ENCODE data around the gene OSGEP.

OSGEP gene

DNA sequence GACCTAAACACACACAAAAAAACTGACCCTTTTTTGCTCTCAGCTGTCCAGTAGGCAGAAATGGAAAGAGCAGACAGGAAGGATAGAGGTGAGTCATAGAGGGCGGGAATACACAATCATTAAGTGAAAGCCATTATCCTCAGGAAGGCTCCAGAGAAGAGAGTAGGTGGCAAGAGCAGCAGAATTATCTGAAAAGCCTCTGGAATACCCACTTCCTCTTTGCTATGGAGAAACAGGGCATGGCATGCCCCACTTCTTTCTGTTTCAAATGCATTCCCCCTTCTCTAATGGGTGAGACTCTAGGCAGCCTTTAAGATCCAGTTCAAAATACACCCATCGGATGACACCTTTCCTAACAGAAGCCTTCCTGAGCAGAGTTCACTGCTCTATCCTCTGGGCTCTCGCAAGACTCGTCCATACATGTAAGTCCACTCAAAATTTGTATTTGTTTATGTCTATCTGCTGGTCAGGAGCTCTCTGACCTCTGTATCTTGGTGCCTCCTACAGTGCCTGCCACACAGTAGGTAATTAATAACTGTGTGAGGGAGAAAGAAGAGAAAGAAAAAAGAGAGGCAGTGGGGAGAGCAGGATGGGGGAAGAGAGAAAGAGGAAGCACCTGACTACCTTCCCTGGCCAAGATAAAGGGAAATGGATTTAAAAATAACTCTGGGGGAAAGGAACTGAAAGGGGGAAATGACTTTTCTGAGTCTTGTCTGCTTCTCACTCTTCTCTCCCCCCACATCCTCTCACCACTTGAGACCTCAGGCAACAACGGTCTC, 27.2 kb downstream of the OSGEP start:
- TF ChIP-seq, protein P1, sequence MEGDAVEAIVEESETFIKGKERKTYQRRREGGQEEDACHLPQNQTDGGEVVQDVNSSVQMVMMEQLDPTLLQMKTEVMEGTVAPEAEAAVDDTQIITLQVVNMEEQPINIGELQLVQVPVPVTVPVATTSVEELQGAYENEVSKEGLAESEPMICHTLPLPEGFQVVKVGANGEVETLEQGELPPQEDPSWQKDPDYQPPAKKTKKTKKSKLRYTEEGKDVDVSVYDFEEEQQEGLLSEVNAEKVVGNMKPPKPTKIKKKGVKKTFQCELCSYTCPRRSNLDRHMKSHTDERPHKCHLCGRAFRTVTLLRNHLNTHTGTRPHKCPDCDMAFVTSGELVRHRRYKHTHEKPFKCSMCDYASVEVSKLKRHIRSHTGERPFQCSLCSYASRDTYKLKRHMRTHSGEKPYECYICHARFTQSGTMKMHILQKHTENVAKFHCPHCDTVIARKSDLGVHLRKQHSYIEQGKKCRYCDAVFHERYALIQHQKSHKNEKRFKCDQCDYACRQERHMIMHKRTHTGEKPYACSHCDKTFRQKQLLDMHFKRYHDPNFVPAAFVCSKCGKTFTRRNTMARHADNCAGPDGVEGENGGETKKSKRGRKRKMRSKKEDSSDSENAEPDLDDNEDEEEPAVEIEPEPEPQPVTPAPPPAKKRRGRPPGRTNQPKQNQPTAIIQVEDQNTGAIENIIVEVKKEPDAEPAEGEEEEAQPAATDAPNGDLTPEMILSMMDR (conservative IDR thresholded peaks at IDR 0.05), result no peak
- H3K27ac ChIP-seq, result no peak overlapping the region

DNA sequence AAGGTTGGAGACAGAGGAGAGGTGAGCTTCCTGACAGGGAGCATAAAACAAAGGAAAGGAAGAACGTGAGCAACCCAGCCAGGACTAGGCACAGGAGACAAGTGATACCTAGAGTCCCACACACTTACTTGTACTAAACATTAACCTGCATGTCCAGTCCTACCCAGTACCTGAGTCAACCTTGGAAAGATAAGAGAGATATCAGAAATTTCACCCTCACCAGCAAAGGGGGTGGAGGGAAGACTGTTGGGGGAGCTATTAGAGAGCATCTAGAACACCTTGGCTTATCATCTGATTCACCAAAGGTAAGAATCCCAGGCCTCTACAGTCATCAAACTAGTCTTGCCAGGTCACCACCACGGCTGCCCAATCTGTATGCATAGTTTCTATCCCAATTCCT, 29.8 kb downstream of the OSGEP start:
- TF ChIP-seq, protein P1 (conservative IDR thresholded peaks at IDR 0.05), result no peak
- no peak overlapping the region for H3K27ac ChIP-seq

DNA sequence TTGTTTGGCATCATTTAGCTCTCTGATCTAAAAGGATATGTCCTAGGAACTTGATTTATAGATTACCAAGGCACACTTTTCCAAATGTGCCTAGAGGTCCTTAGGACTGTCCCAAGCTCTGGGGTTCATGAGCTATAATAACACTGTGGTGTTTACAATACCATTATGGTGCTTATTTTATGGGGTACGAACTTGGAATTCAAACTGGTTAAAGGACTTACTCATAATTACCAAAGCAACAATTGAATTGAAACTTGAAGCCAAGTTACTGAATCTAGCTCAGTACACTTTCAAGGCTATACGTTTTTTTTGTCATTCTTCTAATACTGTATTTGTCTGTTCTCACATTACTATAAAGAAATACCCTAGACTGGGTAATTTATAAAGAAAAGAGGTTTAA, 31.7 kb downstream of the OSGEP start:
- H3K27ac ChIP-seq, result no peak overlapping the region
- TF ChIP-seq, protein P1 (conservative IDR thresholded peaks at IDR 0.05), result no peak

DNA sequence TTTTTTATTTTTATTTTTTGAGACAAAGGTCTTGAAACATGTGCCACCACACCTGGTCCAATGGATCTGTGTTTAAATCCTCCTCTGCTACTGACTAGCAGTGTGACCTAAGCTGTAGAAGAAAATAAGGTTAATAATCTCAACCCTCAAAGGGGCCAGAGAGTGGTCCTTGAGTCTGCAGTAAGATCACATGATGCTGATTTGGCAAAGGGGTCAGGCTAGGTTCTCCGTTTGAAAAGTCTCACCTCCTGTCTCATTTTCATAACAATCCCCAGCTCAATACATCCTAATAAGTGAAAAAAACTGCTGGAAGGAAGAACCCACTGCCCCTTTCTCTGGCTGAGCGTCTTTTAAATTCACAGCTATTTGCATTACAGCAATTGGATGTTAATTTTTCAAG, 33.3 kb downstream of the OSGEP start:
- TF ChIP-seq, protein P1 (conservative IDR thresholded peaks at IDR 0.05), result no peak
- no peak overlapping the region for H3K27ac ChIP-seq

DNA sequence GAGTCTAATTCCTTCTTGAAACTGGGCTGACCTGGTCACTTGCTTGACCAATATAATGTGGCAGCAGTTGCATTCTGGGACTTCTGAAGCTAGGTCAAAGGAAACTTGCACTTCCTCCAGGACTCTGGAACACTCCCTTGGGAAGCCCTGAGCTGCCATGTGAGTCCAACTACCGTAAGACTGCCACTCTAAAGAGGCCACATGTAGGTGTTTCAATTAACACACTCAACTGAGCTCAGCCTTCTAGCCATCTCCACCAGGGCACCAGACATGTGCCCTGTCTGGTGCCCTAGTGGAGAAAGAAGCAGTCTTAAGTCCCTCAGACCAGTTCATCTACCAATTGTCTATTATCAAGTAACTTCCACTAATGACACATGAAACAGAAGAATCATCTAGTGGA, 35.2 kb downstream of the OSGEP start:
- H3K27ac ChIP-seq, result no peak overlapping the region
- TF ChIP-seq, protein P1 (conservative IDR thresholded peaks at IDR 0.05), result no peak

DNA sequence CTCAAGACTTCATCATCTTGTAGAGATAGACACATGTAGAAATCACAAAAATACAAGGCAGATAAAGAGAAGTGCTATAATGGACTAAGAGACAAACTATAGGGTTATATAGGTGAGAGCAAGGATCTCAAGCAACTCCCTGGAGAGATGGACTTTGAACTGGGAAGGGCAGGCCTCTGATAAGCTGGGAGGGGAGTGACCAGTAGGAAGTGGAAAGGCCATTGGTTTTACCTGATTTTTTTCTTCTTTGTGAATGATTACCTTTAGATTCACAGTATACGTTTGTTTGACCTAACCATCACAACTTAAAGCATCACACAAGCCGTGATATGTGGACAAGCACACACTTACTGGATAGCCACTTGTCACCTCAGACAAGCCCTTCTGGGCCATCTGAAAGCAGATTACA, 36.1 kb downstream of the OSGEP start:
- TF ChIP-seq, protein P1 (conservative IDR thresholded peaks at IDR 0.05), result no peak
- H3K27ac ChIP-seq, result no peak overlapping the region

DNA sequence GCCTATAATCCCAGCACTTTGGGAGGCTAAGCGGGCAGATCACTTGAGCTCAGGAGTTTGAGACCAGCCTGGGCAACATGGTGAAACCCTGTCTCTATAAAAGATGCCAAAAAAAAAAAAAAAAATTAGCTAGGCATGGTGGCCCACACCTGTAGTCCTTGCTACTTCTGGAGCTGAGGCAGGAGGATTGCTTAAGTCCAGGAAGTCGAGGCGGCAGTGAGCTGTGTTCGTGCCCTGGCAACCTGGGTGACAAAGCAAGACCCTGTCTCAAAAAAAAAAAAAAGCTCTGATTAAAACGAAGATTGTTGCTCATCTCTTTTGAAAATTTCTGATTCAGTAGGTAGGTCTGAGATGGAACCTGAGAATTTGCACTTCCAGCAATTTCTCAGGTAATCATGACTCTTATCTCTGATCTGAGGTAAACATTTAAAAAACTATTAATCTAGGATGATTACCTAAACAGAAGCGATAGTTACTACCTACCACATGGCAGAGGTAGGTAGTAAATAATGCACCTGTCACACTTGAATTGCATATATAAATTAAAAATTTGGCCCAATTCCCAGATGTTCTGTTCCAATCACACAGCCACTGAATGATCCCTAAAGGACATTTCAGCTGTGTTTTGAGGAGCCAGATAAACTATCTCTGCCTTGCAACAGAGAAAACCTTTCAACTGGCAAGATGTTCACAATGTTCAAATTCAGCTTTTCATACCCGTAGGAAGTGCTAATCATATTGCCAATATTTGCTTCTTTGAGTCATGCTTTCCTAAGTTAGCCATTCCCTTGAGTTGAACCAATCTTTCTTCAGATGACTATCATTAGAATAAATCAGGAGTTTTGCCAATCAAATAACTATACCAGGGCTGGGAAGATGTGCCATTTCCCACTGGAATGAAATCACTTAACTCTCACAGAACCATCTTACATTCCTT, 37.1 kb downstream of the OSGEP start:
- TF ChIP-seq, protein P1 (conservative IDR thresholded peaks at IDR 0.05), result no peak
- H3K27ac ChIP-seq, result peak overlapping the region; percentile 33; the same call in 1 of the 2 replicates

Data from VCaP (cell line).